ENCODE measurements around the gene LRP1B.
"Not testable (repeated sequence)": the region's sequence is repeated elsewhere in the genome, so short reads cannot be mapped to it uniquely, and the experiment has no call there.

LRP1B gene

DNA sequence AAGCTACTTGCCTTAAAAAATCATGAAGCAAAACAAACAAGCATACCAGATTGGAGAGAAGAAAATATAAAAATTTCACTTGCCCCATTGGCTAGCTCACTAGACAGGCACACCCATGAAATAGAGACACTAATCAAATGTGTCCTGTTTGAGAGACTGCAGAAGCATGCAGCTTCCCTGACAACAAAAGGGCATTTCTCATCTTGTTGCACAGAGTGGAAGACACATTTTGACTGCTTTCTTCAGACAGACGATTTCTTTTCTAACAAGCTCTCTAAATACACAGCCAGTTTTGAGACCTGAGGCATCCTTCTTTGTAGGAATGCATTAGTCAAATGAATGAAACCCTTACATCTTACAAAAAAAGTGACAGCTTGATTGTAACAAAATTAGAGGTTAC, 1792.0 kb downstream of the LRP1B start:
- no peak for DNase-seq (ENCODE audit: low spot score)

DNA sequence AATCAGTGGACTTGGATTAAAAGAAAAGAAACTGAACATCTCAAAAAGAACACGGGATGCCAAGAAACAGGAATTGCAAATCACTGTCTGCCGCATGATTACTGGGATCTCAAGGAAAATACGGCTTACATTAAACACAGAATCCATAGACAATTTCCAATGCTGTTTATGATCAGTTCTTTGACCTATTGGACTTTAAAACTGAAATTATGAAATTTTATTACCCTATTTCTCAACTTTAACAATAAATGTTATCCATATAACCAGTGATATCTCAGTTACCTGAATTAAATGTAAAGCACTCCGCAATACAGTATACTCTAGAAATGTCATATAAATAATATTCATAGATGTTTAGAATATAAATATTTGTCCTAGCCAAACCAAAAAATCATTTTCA, 1793.8 kb downstream of the LRP1B start:
- no peak for DNase-seq (ENCODE audit: low spot score)

DNA sequence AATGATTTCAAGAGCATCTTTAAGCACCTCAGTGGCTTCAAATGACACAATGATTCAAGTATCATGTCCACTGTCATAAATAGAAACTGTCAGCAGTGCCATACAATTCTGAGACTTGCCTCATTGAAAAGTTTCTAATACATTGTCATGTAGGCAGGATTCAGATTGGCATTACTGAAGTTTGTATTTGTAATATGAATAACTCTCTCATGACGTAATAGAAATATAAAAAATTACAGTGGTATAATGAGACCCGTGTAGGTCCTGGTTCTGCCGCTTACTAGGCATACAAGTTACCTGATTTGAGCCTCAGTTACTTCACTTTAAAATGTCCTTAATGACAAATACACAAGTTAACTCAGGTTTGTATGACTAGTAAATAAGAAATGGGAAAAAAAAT, 1814.5 kb downstream of the LRP1B start:
- DNase-seq (ENCODE audit: low spot score): no peak

DNA sequence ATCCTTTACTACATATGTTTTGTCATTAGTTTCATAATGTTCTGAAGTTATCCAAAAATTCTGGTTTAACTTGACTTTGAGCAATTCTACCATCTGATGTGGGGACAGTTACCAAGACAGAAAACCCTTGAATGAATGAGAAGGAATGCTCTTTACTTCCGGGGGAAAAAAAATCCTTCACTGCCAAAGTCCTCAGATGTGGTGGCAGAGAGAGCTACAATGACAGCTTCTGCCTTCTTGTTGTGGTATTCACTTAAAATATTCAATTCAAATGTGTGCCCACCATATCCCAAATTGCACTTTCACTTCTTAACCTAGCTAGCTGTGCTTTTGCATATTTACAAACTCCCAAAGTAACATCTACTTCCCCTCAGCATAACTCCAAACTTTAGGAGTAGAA, 1818.9 kb downstream of the LRP1B start:
- DNase-seq (ENCODE audit: low spot score): no peak

DNA sequence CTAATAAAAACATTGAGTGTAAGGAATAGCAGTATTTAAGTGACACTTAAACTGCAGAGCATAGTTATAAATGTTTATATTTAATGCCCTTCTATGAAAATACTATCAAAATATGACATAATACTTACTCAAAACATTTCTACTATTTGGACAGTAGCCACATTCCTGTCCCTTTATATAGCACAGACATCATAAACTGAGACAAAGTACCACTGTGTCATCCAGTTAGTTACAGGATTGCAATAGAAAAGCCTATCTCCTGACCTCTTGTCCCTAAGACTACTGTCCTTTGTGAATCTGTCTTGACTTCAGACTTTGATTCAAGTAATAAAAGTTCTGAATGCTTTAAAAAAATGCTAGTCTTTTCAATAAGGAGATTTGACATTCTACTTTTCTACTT, 1822.1 kb downstream of the LRP1B start:
- DNase-seq (ENCODE audit: low spot score): no peak

DNA sequence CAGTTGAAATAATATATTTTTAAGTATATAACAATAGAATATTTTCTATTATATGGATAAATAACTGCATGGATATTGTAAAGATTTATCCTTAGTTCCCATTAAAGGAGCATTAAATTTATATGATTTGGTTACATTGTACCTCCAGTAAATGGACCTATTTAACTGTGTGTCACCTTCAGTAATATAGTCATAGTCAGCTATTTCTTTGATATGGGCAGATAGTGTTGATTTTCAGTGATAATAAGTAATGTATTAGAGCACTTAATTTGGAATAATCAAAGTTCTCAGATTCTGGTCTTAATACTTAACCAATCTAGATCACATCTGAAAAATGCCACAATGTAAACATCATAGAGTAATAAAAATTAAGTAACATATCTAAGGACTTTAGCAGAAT, 1823.3 kb downstream of the LRP1B start:
- no peak for DNase-seq (ENCODE audit: low spot score)

DNA sequence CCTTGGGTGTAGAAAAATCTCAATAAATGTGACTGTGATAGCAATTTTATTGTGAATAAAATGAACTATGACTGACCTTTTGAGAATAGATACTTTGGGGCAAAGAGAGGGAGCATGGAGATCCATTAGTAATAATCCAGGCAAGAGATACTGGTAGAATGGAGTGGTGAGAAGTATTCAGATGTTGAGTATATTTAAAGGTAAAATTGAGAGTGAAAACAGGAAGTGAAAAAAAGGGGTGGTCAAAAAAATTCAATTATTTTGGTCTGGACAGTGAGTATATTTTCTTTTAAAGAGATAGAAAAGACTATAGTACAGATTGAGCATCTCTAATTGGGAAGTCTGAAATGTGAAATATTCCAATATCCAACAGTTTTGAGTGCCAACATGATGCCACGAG, 1835.0 kb downstream of the LRP1B start:
- no peak for DNase-seq (ENCODE audit: low spot score)

DNA sequence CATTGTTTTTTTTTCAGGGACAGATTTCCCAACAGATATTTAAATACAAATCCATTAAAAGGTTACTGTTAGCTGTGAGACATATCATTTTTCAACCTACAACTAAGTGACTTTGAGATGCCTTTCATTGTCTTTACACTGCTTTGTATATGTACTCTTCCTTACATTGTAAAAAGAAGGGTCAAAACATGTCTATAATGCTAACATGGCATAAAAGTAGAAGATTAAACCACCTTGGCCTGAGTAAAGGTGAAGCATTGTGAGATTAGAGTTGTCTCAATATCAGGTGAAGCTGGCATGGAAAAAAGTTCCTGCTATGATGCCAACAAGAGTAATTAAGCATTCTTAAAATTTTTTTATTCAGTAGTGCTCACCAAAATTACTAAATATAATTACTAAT, 1842.1 kb downstream of the LRP1B start:
- no peak for DNase-seq (ENCODE audit: low spot score)

DNA sequence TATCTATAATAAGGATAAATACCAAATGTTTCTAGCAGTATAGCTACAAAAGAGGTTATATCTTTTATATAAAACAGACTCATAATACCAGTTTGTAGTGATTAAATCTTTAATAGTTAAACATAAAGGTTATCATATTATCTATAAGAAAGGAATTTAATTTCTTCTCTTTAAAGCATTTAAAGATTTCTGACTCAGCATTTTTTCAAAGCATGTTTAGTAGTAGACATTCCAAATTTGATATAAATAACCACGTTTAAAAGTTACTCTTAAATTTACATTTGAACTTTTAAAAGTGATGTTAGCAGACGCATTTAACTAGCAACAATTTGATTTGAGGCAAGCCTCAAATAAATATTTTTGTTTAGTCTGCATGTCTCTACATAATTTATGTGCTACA, 1842.6 kb downstream of the LRP1B start:
- DNase-seq (ENCODE audit: low spot score): no peak

DNA sequence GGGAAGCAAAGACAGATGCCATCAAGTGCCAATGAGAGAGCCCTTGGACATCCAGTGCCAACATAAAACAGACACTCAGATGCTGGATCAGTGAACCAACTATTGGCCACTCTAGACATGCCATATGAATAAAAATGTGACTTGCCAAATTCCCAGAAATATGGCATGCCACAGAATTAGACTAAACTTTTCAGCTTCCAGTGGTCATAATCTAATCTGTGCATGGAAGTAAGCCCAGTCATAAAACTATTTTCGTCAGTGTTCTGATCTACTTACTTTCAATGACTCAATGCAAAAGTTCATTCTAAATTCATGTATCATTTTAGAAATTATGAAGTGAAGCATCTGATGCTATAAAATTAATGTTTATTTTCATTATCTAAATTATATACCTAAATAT, 1844.4 kb downstream of the LRP1B start:
- no peak for DNase-seq (ENCODE audit: low spot score)

DNA sequence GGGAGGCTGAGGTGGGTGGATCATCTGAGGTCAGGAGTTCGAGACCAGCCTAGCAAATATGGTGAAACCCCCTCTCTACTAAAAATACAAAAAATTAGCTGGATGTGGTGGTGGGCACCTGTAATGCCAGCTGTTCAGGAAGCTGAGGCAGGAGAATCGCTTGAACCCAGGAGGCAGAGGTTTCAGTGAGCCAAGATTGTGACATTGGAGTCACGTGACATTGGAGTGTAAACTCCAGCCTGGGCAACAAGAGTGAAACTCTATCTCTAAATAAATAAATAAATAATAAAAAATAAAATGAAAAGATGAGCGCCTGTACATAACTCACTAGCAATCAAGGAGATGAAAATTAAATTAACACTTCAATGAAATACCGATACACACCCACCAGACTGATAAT, 1853.5 kb downstream of the LRP1B start:
- DNase-seq (ENCODE audit: low spot score): not testable (repeated sequence)

DNA sequence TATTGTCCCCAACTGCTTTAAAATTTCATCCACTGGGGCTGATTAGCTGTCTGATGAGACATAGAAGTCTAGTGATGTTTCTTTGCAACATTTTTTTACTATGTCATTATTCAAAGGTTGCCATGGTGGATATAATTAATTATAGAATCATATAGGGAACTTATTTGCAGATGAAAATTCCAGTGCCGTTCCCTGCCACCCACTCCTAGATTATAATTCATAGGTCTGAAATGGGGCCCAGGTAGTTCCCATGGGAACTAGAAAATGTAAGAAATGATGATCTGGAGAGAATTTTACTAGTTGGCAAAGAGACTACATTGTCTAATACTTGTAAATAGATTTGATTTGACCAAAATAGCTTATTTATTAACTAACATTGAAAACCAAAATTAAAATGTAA, 1854.2 kb downstream of the LRP1B start:
- no peak for DNase-seq (ENCODE audit: low spot score)

DNA sequence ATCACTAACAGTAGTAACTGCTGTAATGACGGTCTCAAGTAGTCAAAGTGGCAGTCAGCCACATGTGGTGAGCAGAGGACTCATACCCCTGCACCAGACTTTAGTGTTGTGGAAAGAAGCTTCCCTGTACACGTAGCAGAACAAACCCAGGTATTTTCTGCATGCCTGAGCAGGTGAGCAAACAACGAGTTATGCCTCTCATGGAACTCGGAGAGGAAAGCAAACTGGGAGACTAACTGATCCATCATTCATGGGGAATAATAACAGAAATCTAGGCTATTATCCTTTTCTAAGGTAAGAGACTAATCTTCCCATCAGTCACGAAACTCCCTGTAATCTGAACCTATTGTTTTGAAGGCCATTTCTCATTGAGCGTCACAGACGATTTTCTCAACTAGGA, 1855.4 kb downstream of the LRP1B start:
- peak; percentile 88 for DNase-seq (ENCODE audit: low spot score)

DNA sequence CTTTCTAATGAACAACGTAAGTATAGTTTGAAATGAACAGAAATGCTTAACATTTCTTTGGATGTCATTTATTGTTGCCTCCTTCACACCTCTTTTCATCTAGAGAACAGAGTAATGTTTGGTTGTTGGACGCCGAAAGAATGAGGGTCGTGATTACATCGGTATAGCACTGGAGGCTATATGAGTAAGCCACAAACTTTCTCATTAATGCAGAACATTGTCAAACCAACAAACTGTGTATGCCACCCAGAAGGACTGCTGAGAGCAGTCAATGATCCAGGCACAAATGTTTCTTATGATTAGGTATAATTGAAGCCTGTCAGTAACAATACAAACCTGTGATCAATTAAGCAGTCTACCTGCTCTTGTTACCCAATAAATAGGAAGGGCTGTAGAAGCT, 1855.9 kb downstream of the LRP1B start:
- DNase-seq (ENCODE audit: low spot score): peak; percentile 33

DNA sequence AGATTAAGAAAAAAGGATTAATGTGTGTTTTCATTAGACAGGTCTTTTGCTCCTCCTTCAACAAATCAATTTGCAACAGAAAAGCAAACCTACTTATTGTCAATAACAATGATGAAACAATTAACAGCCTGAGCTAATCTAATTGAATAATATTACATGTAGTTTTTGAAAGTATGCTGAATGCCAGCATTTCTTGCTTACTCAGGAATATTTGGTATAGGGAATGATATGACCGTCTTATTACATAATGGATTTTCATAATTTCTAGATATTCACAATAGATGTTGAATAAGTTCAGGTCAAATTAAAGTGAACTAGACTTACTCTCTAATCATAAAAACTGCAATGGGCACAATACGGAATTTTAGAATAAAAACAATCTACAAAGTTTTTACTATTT, 1856.9 kb downstream of the LRP1B start:
- no peak for DNase-seq (ENCODE audit: low spot score)

DNA sequence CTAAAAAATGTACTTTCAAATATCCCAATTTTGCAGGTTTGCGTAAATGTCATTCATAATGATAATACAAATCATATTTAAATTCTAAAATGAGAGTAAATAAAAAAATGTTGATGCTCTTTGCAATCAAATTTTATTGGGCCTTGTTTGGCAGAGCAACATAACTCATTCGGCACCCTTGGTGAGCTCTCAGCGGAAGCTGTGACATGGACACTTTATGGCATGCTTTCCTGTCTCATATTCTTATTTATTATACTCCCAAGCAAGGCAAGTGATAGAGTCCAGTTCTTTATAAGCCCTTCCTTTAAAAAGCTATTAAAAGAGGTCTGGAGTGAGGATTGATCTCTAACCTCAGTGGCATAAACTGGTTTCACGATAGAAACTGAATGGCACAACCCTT, 1857.4 kb downstream of the LRP1B start:
- DNase-seq (ENCODE audit: low spot score): no peak

DNA sequence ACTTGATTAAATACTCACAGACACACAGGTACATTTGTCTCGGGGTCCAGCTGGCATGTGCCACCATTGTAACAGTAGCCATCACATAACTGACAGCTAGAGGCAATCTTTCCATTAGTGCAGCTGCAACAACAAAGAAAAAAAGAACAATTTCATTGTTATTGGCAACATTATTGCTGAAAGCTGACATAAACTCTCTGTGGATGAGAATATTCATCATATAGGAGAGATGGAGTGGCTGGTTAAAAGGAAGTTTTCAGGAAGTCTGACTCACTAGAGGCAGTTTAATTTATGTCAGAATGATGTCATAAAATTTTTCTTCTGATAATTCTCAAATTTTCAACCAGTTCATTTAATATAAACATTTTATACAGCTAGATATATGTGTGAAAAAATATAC, 1860.6 kb downstream of the LRP1B start:
- DNase-seq (ENCODE audit: low spot score): no peak

DNA sequence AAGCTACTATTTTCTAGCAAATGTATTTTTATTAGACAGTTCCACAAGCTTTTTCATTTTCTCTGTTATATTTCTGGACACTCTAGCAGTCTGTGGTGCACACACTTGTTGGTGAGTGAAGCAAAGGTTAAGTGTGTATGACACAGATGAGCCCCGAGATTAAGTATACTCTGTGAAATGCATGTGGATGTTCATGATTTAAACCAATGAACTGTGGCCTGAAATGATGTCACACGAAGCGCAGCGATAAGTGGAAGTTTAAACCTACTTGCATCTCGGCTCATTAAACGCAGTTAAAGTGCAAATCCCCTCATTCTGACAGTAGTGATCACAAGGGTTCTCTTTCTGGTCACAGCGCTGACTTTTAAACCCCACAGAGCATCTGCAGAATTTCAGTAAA, 1861.8 kb downstream of the LRP1B start:
- no peak for DNase-seq (ENCODE audit: low spot score)

DNA sequence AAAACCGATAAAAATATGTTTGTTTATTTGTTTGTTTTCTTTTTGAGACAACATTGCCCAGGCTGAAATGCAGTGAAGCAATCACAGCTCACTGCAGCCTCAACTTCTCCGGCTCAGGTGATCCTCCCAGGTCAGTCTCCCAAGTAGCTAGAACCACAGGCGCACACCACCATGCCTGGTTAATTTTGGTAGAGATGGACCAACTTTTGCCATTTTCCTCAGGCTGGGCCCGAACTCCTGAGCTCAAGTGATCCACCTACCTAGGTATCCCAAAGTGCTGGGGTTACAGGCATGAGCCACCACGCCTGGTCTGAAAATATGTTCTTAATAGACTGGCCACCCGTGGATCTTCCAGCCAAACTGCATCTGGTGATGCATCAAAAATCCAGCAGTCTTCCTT, 1867.9 kb downstream of the LRP1B start:
- DNase-seq (ENCODE audit: low spot score): no peak

DNA sequence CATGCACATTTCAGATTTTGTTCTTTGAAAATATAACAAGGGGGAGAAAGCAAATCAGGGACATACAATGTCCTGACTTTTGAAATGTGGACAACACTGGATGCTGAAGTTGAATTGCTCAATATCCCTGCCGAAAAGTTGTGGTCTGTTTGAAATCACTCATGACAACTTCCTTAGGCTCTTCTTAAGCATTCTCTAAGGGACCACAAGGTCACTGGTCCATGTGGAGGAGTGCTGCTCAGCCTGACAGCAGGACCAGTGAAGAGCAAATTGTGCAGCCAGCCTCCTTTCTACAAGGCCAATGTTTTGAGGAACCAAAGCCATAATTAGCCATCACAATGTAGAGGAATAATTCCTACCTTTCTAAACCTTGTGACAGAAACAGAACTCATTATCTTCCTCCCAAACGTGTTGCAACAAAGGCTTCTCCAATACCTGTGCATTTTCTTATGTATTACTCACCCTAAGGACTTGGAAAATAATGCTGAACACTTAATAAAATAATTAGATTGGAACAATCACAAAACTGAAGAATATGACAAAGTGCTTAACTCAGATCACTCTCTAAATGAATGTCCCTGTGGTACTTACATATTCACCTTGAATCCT, 1873.0 kb downstream of the LRP1B start:
- DNase-seq (ENCODE audit: low spot score): no peak

DNA sequence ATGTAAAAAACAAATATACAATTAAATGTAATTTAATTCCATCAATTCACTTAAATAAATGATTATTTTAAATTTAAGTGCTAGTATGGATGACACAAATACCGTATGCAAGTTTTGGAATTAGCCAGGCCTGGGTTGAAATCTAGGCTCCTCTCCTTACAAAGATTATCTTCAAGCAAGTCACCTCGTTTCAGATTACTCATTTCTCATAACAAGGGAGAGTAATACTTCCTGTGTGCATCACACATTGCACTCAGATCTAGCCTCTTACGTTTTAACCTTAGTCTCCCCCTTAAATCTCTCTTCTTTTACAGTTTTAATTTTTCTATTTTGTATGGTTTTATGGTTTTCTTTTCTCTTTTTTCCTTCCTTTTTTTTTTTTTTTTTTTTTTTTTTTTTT, 1874.7 kb downstream of the LRP1B start:
- peak; percentile 6 for DNase-seq (ENCODE audit: low spot score)

DNA sequence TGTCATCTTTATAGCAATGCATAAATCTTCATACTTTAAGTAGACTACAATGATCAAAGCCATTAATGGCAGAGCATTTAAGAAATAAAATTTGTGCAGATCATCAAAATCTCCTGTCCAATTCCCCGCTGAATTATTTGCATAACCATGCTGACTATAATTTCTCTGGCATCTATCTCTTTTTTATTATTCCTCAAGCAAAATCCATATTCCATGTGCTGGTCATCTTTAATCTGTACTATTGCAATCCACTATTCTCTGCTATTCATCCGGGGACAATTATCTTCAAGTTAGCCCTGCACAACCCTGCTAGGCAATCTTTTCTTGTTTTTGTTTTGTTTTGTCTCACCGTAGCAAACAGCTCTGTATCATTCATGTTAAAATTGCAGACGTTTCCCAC, 1881.0 kb downstream of the LRP1B start:
- no peak for DNase-seq (ENCODE audit: low spot score)

DNA sequence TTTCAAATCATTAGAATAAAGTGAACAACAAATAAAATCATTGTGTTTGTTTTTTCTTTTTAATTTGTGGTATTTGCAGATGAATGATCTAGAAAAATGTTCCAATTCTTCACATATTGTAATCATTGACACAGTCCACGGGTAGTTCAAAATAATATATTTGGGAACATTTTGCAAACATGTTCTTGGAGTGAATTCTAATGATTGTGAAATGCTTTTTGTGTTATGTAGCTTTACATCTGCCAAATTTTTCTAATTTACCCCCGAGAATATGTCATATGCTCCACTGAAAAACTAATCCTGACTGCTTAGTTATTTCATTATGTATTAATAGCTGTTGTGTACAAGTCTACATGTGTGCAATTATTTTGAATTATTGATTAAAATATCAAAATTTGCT, 1882.2 kb downstream of the LRP1B start:
- no peak for DNase-seq (ENCODE audit: low spot score)

DNA sequence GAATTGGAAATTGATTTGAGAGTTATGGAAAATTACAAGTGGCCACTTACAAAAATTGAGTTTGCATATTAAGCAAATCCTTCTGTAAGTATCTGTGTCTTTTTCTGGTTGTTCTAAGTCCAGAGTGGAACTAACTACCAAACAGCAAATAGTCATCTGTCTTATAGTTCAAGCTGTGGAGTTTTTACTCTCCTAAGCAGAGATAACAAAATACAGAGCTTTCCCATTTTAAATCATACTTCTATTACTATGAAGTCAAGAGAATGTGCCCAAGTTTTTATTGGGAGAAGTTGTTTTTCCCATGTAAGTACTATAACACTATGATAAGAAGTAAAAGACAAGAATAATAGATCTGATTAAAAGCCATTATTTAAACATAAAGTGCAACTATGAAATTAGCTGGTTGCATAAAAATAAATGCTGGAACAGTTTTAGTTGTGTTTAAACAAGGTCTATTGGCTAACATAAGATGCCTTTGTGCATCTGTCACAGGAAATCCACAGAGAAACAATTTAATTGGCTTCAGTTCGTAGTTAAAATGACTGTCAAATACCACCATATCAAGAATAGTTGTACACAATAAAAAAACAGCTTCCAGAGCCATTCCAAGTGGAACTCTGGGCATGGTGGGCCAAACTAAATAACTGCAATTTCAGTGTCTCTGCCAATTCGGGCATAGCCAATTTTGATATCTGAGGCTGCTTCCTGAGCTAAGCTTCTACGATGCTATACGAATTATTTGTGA, 1883.2 kb downstream of the LRP1B start:
- no peak for DNase-seq (ENCODE audit: low spot score)
